Measurements from ENCODE around the gene MPST.
"Not testable (repeated sequence)": the region's sequence is repeated elsewhere in the genome, so short reads cannot be mapped to it uniquely, and the experiment has no call there.

MPST gene

DNA sequence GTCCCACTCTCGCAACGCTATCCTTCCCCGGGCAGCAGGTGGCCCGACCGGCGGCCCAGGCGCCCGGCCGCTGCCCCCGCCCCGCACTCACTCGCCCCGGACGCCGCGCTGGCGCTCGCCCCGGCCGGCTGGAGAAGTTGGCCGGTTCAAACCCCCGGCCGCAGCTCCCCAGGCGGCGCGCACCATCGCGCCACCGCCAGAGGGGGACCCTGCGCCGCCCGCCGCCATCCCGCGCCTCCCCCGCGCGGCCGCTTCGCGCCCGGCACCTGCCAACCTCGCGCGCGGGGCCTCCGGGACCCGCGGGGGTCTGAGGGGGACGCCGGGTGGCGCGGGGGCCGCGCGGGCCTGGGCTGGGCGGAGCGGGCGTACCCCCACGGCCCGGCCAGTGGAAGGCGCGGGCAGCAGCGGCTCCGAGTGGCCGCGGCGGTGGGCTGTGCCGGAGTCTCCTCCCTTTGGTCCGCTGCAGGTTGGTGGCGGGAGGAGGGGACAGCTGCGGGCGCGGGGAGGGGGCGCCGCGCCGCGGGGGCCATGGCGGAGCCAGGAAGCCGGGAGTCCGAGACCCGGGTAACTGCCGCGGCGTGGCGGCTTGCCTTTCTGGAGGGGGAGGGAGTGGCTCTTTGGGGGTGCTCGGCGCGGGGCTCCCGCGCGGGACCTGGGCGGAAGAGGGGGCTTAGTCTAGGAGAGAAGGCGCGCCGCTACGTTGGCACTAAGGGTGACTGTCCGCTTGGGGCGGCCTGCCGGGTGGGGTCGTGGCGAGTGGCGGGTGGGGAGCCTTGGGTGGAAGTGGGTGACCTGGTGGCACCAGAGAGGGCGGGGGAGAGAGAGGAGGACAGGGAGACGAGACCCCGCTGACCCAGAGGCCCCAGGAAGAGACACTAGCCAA is at the start of gene MPST, which contains the start of gene TST:
TSS of gene MPST (plus strand) at position 434 of the 883 bp plus-strand sequence. CDS start at position 529, 95 bp downstream.
TSS of gene TST (minus strand) at position 139 of the 883 bp plus-strand sequence. CDS start 715 bp downstream, outside the sequence.
- no peak for DNase-seq (ENCODE audit: low read depth in 2 of 2, low spot score in 1 of 2)

DNA sequence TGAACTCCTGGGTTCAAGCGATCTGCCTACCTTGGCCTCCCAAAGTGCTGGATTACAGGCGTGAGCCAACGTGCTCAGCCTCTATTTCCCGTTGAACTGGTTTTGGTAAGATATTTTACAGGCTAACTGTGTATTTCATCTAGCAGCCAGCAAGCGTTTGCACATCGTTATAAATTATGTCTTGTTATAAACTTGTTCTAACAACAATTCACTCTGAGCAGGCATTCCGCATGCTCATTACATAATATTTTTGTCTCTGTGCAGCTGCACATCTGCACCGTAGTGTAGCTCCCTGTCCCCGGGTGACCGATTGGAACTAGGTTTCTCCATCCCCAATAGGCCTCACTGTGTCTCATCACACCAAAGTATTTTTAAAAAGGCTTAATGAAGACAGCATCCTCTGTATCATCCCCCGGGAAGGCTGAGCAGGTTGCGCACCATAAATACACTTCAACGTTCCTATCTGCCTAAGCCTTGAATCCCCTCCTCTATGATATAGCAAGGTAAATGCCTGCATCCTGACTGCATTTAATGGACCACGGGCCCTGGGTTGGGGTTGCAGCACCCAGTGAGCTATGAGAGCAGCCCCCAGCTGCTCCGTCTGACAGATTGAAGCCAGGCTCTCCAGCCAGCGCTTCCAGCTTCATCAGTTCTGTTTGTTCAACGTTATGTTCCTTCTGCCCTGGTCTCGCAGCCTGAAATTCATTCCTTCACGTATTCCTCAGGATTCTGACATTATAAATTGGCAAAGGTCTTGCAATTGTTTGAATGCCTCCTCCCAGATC is 48.0 kb upstream of the MPST start:
- no peak for DNase-seq (ENCODE audit: low read depth in 2 of 2, low spot score in 1 of 2)

DNA sequence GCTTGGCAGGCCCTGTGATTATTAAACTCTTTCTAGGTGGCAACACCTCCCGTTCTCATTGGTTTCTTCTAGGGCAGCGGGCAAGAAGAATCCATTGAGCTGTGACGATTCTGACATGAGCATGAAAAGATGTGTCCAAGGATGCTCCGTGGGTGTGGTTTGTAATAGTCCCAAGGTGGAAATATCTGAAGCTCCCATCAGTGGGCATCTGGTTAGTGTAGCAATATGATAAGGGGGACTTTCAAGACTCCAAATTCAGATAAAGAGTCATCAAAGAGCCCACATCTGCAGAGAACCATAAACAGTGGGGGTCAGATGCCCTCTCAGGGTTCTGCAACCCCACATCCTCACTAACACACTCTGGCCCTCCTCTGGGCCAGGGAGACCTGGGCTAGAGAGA is 42.9 kb upstream of the MPST start:
- no peak for DNase-seq (ENCODE audit: low read depth in 2 of 2, low spot score in 1 of 2)

DNA sequence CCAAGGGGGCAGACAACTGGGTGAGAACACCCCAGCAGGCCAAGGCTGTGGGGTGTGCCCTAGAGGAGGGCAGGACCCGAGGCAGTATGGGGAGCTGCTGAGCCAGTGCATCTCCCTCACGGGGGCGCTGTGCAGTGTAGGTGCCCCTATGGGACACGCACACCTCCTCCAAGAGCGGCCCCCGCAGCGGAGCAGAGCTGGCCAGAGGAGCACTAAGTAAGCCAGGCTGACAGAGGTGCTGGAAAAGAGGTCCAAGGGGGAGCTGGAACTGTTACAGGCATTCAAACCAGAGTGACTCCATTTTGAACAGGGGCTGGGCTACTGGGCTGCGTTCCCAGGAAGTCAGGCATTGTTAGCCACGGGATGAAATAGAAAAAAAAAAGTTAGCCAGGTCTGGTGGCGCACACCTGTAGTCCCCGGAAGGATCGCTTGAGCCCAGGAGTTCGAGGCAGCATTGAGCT is 42.1 kb upstream of the MPST start:
- peak; percentile 47 to 75 for DNase-seq (ENCODE audit: low read depth in 2 of 2, low spot score in 1 of 2)

DNA sequence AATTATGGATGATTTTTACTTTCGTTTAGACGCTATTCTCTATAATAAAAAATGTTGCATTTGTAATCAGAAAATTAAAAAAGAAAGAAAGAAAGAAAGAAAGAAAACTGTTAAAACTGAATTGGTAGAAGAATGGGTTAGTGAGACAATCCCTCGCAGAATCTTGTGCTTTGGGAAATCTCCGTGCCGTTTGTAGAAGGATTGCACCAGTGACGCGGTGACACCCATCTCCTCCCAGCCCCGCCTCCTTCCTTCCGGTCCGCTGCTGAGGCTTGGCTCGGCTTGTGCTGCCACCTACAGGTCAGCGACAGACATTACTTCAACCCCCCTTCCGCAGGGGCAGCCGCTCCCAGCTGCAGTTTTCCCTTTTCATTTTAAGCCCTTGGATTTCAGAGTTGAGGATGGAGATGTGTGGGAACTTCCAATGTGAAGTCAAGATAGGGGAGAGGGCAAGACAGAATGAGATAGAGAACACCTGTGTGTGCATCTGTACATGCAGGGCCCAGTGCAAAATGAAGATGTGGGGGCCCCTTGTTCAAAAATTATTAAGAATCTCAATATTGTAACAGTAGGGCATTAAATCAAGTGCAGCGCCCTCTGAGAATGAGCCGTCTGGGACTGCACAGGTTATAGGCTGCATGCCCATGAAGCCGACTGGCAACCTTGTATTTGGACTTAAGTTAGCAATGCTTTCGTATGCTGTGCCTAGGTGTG is 41.4 kb upstream of the MPST start:
- peak; percentile 85 for DNase-seq (ENCODE audit: low read depth in 2 of 2, low spot score in 1 of 2)

DNA sequence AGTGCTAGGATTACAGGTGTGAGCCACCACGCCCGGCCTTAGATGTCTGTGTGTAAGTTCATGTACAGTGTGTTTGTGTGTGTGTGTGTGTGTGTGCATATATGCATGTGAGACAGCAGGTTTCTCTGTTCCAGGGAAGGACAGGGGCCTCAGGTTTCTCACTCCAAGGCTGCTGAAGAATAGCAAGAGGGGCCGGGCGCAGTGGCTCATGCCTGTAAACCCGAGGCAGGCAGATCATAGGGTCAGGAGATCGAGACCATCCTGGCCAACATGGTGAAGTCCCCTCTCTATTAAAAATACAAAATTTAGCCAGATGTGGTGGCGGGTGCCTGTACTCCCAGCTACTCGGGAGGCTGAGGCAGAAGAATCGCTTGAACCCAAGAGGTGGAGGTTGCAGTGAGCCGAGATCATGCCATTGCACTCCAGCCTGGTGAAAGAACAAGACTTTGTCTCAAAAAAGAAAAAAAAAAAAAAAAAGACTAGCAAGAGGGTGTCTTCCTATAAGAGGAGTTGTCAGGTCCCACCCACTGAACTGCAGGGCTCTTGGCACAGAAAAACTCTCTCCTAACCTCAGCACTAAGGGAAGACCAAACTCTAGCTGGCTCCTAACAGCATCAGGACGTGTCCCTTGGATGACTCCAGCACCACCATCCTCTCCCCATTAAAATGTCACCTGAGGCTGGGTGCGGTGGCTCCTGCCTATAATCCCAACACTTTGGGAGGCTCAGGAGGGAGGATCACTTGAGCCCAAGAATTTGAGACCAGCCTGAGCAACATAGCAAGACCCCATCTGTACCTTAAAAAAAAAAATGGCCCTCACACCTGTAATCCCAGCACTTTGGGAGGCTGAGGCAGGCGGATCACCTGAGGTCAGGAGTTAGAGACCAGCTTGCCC is 40.3 kb upstream of the MPST start:
- DNase-seq (ENCODE audit: low read depth in 2 of 2, low spot score in 1 of 2): no peak

DNA sequence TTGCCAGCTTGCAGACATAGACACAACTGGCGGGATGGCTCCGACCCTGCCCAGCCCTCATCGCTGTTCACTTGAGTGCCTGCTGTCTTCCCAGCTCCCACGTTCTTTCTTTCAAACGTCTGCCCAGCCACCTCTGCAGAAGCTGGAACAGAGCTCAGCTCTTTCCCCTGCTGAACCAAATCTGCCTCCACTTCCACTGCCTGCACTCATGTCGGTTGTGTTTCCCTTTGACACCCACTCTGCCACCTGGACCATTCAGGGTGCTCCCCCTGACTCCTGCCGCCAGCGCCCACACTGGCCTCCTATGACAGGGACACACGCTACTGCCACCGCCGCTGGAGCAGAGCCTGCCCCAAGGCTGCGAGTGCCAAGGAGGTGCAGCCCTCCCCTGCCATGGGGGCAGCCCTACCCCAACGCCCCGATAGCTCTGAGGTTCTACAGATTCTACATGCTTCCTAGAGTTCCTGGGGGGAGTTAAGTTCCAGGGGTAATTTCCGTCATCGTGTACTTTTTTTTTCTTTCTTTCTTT is 38.2 kb upstream of the MPST start:
- DNase-seq (ENCODE audit: low read depth in 2 of 2, low spot score in 1 of 2): no peak

DNA sequence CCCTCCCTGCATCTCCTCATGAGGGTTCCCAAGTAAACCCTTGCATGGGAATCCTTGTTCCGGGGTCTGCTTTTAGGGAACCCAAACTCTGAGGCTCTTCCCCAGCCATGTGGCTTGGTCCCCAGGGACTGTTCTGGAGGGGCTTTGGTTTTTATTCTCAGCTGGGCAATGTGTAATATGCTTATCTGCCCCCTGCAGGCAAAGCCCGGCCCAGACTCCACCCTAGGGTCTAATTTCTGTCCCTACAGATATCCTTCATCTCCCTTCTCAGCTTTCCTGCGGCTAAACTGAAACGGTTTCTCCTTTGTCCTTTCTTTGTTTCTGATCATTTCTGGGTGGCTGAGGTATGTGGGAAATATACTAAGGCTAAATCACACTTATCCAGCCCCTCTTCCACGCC is 37.4 kb upstream of the MPST start:
- DNase-seq (ENCODE audit: low read depth in 2 of 2, low spot score in 1 of 2): no peak

DNA sequence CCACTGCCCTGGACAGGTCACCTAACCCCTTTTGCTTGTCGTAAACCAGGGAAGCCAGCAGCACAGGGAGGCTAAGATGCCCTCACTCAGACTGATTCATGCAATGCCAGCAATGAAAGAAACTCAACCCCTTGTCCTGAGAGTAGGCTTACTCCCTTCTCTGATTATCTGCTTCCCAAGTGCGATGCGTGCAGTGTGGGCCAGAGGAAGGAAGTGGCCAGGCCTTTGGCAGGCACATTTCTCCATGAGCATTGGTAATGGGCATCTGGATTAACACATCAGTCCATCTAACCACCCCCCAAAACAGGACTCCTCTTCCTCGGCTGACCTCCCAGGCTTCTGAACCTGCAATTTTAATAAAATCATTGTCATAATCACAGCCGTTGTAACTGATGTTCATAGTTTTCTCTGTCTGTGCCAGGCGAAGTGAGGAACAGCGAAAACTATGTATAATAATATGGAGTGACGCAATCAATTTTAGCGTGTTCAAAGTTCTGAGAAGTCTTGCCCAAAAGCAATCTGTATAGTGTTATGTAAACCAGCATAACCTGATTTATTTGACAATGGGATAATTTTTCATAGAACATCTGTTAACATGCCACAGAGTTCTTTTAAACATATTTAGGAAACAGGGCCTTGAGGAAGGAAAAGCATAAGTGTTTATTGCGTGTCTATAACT is 34.2 kb upstream of the MPST start:
- no peak for DNase-seq (ENCODE audit: low read depth in 2 of 2, low spot score in 1 of 2)

DNA sequence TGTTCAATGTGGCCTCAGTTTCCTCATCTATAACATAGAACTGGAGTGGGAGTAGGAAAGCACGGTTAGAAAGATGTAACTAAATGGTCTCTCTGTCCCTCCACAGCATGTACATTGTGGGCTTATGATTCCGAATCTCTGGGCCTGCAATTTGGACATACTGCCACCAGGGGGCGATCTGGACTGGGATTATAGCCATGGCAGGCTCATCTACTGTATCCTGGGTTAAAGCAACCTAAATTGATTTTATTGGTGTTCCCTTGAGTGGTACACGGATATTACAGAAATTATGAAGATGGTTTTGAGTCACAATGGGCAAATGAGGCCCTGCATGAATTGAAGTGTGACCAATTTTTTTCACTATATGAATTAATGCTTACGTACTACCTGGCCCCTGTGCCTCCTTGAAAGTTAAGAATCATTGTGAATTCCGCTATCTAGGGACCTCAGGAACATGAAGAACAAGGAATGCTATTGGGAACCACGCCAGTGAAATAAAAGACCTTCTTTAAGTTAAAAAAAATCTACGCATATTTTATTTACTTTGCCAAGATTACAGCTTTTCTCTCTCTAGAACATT is 33.2 kb upstream of the MPST start:
- DNase-seq (ENCODE audit: low read depth in 2 of 2, low spot score in 1 of 2): no peak

DNA sequence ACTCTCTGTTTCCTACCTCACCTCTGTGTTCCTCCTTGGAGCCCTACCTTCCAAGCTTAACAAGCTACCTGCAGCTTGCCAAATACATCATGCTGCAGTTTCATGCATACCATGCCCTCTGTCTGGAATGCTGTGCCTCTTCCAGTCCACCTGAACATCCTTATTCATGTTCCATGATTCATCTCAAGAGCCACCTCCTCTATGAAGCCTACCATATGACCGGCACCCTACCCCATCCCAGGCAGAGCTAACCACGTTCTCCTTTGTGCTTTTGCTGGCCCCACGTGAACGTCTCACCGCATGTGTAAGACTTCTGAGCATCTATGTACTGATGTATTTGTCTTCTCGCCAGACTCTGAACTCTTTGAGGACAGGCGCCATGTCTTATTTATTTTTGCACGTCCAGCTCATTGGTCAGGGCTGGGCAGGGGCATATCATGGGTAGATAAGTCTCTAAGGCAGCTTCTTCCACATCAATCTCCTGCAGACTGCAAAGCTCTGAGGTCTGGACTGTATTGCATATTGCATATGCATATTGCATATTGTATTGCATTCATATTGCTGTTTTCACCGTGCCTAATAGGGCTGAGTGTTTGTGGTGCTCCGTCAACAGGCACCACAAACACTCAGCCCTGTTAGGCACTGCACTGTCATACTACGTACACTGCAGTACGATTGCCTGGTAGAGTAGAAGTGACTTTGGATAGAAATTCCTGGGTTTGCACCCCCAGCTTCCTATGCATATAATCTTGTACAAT is 31.3 kb upstream of the MPST start:
- no peak for DNase-seq (ENCODE audit: low read depth in 2 of 2, low spot score in 1 of 2)

DNA sequence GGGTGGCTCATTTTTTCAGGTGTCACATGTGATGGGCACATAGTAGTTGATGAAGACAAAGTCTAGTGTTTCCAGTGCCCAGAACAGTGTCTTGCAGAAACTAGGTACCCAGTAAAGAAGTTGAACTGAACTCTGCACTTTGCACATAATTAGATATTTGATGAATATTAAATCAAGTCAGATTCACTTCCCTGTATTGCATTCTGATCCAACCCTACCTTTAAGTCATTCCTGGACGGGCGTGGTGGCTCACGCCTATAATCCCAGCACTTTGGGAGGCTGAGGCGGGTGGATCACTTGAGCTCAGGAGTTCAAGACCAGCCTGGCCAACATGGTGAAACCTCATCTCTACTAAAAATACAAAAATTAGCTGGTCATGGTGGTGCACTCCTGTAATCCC is 30.5 kb upstream of the MPST start:
- not testable (repeated sequence) for DNase-seq (ENCODE audit: low read depth in 2 of 2, low spot score in 1 of 2)

DNA sequence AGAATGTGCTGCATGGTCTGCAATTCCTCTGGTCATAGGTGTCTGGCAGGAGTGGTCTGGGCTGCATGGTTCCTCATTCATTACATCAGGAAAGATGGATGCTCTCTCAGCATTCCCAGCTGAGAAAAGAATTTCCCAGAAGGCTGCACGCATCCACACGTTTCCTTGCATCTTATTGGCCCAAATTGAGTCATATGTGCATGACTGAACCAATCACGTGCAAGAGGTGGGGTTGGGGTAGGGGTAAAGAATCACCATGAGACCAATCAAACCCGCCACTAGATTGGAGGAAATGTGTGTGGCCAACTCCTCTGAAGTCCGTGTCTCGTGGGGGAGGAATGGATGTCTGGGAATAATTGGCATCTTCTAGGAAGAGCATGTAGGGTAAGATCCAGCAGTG is 29.1 kb upstream of the MPST start:
- DNase-seq (ENCODE audit: low read depth in 2 of 2, low spot score in 1 of 2): no peak

DNA sequence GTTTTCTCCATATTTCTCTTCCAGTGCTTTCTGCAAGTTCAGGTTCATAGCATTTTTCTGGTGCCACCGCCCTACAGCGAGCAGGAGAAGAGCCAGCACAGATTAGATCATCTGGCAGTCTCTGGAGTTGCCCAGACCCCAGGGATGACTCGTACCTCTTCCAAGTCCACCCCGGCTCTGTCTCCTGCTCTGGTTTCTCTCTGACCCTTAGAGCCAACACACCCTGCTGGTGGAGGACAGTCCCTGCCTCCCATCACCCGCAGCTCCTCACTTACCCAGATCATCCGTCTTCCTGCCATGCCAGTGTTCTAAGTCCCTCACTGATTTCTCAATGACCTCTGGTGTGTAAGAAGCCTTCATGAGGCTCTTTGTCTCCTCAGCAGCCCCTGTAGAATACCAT is 28.3 kb upstream of the MPST start:
- DNase-seq (ENCODE audit: low read depth in 2 of 2, low spot score in 1 of 2): no peak

DNA sequence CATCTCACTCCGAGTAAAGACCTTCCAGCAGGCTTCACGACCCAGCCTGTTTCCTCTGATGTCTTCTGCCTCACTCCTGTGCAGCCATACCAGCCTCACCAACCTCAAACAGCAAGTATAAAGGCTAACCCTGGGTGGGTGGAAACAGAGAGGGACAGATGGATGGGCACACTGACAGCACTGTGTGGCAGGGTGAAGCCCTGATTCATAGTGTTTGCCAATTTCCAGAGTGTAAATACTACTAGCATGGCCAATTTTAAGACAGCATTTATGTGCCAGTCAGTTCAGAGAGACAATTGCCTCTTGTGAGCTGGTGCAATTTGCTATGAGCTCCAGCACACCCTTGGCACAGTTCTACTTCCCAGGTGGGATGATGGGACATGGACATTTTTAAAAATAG is 21.8 kb upstream of the MPST start:
- DNase-seq (ENCODE audit: low read depth in 2 of 2, low spot score in 1 of 2): no peak

DNA sequence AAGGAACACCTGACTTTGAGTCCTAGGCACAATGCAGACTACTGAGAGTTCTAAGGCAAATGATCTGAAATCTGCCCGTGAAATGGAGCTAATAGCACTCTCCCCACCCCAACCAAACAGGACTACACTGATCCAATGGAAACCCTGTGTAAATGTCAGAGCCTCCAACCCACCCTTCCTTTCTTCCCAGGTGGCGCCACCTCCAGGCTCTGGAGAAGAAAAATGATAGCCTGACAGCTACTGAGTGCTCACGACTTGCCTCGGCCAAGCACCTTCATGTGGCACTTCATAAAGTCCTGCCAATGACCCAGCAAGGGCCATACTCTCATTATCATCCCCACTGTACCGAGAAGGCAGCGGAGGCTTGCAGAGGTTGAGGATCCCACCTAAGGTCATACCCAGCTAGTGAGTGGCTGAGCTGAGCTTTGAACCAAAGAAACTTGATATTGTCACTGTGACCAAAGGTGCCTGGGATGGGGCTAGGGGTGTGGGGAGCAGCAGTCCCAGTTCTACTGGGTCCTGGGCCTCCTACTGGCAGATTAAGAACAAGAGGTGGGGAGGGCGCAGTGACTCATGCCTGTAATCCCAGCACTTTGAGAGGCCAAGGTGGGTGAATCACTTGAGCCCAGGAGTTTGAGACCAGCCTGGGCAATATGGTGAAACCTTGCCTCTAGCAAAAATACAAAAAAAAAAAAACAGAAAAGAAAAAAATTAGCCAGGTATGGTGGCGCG is 20.8 kb upstream of the MPST start:
- DNase-seq (ENCODE audit: low read depth in 2 of 2, low spot score in 1 of 2): no peak

DNA sequence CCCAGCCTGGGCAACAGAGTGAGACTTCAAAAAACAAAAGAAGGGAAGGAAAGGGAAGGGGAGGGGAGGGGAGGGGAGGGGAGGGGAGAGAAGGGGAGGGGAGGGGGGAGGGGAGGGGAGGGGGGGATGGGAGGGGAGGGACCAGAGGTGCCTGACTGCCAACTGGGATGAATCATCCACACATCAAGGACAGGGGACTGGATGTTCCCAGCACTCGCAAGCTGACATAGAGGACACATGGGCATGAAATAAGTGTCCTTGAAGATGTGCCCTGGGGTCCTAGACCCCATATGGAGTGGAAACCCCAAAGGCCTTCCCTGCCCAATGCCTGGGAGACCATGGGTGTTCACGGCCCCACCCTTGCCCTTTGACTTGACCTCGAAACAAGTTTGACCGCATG is 20.1 kb upstream of the MPST start:
- no peak for DNase-seq (ENCODE audit: low read depth in 2 of 2, low spot score in 1 of 2)
